AG10803 (cell line): ENCODE results near the gene LMBRD1.

ENCODE experiments used
- DNase-seq: peaks from one replicate; pipeline ENCODE4 v3.0.0; 2010; ENCODE audit warnings: low read depth
- H3K4me3 ChIP-seq: 2 replicates; pipeline ENCODE4 v1.5.1; 2011; ENCODE audit warnings: mild to moderate bottlenecking, low read length, control low read depth
- CTCF ChIP-seq: conservative IDR thresholded peaks from 2 replicates; pipeline ENCODE4 v1.5.1; 2011; ENCODE audit warnings: mild to moderate bottlenecking, low read length, control low read depth, inconsistent platforms

The LMBRD1 gene

DNA sequence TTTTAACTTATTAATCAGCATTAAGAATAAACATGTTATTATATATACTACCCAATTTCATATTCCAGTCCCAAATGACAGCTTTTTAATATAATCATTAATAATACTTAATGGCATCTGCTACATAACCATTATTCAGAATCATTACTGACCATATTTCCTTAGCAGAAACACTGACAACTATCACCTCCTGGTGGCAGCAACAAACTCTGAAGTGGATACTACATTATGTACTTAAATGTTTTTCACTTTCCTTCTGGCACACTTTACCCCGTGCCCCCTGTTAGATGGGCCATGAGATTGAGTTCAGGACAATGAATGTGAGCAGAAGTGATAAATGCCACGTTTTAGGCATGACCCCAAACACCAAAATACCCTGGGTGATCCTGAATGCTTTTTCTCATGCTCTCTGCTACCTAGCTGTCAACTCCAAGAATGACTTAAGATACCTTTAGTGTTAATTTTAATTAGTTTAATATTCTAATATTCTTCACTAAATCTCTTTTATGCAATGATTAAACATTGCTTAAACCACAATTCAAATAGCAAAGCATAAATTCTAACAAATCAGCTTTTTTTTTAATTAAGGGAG is 77.1 kb downstream of the LMBRD1 start:
- peak; percentile 51 for TF ChIP-seq CTCF
- no peak overlapping the region for H3K4me3 ChIP-seq
- peak; percentile 20 for DNase-seq

DNA sequence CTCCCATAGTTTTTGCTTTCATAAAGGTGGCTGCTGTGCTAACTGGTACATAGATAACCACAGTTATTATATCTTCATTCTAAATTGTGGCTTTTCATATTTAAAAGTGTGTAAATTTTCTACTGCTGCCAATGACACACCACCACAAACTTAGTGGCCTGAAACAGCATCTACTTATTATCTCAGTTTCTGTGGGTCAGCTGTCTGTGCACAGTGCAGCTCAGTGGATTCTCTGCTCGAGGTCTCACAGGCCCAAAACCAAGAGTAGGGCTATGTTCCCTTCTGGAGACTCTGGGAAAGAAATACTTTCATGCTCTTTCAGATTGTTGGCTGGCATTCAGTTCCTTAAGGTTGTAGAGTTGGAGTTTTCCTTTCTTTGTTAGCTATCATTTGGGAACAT is 90.1 kb downstream of the LMBRD1 start:
- no peak for DNase-seq
- TF ChIP-seq CTCF: no peak
- no peak overlapping the region for H3K4me3 ChIP-seq

DNA sequence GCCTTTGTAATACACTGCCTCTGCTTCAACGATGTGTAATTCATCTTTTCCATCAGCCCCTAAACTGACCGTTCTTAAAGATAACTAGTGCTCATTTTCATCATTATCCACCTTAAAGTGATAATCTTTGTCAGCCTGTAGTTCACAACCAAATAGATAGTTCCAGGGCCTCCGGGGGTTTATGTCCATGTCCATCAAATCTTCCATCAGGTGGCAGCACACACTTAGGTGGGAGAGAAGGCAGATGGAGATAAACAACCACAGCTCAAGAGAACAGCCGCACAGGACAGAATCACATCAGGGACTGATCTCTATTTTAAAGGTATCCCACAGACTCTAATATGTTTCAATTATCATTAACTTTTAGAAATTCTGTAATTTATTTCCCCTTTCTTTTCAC is 90.9 kb downstream of the LMBRD1 start:
- no peak overlapping the region for H3K4me3 ChIP-seq
- TF ChIP-seq CTCF: no peak
- no peak for DNase-seq

GRCh38 chr6:69704916-69705315 is 91.9 kb downstream of the LMBRD1 start:
- no peak overlapping the region for H3K4me3 ChIP-seq
- DNase-seq: peak; percentile 1
- no peak for TF ChIP-seq CTCF

DNA sequence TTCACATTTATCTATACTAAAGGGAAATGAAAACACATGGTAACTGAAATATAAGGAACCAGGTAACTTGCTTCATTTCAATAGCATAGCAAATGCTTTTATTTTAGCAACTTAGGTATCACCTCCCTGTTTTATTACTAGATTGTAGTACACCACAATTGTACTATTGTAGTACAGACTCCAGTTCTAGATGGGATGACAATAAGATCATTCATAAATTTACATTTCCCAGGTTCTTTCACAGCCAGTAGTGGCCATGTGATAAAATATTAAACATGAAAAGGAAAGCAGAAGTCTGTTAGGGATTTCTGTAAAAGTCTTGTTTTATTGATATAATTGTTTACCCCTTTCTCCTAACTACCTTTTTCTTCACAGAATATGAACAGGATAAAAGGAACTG is 97.2 kb downstream of the LMBRD1 start:
- TF ChIP-seq CTCF: no peak
- no peak overlapping the region for H3K4me3 ChIP-seq
- no peak for DNase-seq

DNA sequence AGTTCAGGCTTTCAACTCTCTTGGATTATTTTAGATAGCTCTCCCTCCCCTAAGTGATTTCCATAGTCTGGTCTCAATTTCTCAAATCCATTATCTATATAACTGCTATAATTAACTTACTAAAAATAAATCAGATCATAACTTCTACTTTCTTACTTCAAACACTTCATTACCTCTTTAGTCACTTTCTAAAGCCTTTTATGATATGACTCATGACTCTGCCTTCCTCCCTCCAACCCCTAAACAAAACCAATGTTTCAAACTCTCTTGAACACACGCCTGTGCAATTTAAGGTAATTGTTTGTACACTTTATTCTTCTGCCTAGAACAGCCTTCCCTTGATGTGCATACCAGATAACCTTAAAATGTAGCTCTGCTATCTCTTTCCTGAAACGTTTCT is 100.5 kb downstream of the LMBRD1 start:
- no peak for TF ChIP-seq CTCF
- H3K4me3 ChIP-seq: no peak overlapping the region
- no peak for DNase-seq

GRCh38 chr6:69693762-69694161 is 103.0 kb downstream of the LMBRD1 start:
- no peak for TF ChIP-seq CTCF
- H3K4me3 ChIP-seq: no peak overlapping the region
- DNase-seq: peak; percentile 16
